Stomach smooth muscle (tissue), 2 donors: Measurements from ENCODE around the gene MUC2.

Experiments used
- H3K27ac ChIP-seq: one replicate; pipeline ENCODE4 v1.7.0; 2013; ENCODE audit warnings: mild to moderate bottlenecking, low read length, inconsistent platforms
- H3K27me3 ChIP-seq, 2 donors: one replicate each; pipeline ENCODE4 v1.7.0; 2013; ENCODE audit warnings: low read length in 2 of 2; ENCODE audit not compliant: insufficient read depth in 2 of 2, control insufficient read depth in 1 of 2
- H3K36me3 ChIP-seq, 2 donors: one replicate each; pipeline ENCODE4 v1.7.0; 2013; ENCODE audit warnings: low read length in 2 of 2; ENCODE audit not compliant: control insufficient read depth in 2 of 2, insufficient read depth in 2 of 2
- H3K4me1 ChIP-seq: one replicate; pipeline ENCODE4 v1.7.0; 2013; ENCODE audit warnings: low read length; ENCODE audit not compliant: control insufficient read depth, insufficient read depth
- H3K4me3 ChIP-seq, 2 donors: one replicate each; pipeline ENCODE4 v1.7.0; 2013; ENCODE audit warnings: low read length in 2 of 2
- H3K9ac ChIP-seq, 2 donors: one replicate each; pipeline ENCODE4 v1.7.0; 2013; ENCODE audit warnings: low read length in 2 of 2, mild to moderate bottlenecking in 1 of 2
- H3K9me3 ChIP-seq, 2 donors: one replicate each; pipeline ENCODE4 v1.7.0; 2013; ENCODE audit warnings: low read length in 2 of 2; ENCODE audit not compliant: control insufficient read depth in 2 of 2
- donor health status: healthy.
- donor health status: Pancreatic carcinoma.

Gene MUC2

DNA sequence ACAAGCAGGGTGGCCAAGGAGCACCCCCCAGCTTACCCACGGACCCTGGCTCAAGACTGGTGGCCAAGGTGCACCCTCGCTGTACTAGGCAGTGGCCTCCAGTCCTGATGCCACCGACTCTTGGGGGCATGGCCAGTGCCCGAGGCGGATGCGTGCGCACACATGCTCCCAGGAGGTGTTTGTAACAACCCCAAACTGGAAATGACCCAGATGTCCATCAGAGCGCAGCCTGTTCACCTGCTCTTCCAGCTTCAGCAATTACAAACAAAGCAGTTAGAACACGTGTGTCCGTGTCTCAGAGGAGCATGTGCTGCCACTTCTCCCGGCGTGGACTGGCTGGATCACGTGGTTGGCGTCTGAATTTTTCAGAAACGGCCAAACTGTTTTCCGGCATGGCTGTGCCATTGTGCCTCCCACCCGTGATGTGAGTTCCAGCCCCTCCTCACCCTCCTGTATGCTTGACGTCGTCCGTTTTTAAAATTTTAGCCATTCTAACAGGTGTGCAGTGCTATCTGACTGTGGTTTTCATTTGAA lies 31.0 kb upstream of the MUC2 start:
- Histone ChIP-seq H3K4me3 (no peak overlapping the region), H3K9ac (no peak overlapping the region), H3K36me3 (no peaks in the 10 kb centered on the region), H3K9me3 (no peaks in the 10 kb centered on the region), H3K27me3 (peaks cover 18 to 19% of the 10 kb centered on the region in 2 donors), H3K27ac (no peak overlapping the region), H3K4me1 (no peaks in the 10 kb centered on the region)

DNA sequence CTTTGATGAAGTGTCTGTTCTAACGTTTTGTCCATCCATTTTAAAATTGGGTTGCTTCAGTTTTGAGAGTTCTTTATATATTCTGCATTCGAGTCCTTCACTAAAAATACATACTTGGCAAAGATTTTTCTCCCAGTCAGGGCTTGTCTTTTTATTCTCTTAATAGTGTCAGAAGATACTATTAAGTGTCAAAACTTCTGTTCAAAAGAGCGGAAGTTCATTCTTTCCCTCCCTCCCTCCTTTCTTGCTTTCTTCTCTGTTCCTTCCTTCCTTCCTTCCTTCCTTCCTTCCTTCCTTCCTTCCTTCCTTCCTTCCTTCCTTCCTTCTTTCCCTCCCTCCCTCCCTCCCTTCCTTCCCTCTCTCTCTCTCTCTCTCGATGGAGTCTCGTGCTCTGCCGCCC lies 30.5 kb upstream of the MUC2 start:
- no peaks in the 10 kb centered on the region for H3K36me3 ChIP-seq
- no peak overlapping the region for H3K27ac ChIP-seq
- peaks cover 18 to 19% of the 10 kb centered on the region in 2 donors for H3K27me3 ChIP-seq
- H3K4me1 ChIP-seq: no peaks in the 10 kb centered on the region
- H3K9ac ChIP-seq: no peak overlapping the region
- no peaks in the 10 kb centered on the region for H3K9me3 ChIP-seq
- no peak overlapping the region for H3K4me3 ChIP-seq

DNA sequence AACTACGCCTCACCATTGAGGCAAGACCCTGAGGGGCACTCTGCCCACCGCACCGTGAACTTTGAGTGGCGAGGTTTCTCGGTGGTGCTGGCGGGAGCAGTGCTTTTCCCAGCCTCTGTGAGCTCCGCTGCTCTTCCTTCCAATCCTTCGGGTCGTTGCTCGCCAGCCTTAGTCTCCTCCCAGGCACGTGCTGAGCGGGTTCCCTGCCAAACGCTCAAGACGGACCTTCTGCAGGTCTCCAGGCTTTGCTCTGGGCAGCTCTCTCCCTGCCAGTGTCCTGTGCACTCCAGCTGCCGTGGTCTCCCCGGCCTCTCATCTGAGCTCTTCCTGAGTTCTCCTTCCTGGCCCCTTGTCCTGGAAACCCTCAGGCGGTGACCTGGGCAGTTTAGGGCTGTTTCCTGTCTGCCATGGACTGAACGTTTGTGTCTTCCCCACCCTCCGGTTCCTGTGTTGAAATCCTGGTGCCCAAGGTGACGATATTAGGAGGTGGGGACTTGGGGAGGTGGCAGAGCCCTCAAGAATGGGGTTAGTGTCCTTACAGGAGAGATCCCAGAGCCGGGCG lies 27.0 kb upstream of the MUC2 start:
- no peaks in the 10 kb centered on the region for H3K4me1 ChIP-seq
- no peak overlapping the region for H3K9ac ChIP-seq
- H3K9me3 ChIP-seq: no peaks in the 10 kb centered on the region
- peaks cover 15 to 25% of the 10 kb centered on the region in 2 donors for H3K27me3 ChIP-seq
- no peak overlapping the region for H3K4me3 ChIP-seq
- H3K36me3 ChIP-seq: no peaks in the 10 kb centered on the region
- H3K27ac ChIP-seq: no peak overlapping the region

DNA sequence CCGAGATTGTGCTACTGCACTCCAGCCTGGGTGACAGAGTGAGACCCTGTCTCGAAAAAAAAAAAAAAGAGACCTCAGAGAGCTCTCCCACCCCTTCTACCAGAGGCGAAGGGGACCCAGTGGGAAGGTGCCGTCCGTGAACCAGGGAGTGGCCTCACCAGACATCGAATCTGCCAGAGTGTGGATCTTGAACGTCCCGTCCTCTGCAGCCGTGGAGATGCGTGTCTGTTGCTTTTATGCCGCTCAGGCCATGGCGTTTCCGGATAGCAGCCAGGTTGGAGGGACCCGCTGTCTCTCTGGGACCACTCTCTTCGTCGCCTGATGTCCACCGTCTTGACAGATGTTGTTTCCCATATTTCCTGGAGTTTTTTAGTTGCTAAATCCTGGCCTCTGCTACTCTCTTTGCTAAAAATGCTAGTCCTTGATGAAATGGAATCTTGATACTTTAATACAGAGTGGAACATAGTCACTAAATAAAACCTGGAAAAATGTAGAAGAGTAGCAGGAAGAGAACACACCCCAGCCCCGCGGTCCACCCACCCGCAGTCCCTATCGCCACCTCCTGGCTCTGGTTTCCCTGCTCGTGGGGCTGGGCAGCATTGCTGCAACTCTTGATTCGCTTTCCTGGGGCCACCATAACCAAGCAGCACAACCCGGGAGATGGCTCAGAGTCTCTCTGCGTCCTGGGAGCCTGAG lies 26.2 kb upstream of the MUC2 start:
- Histone ChIP-seq H3K27ac (no peak overlapping the region), H3K36me3 (no peaks in the 10 kb centered on the region), H3K4me1 (no peaks in the 10 kb centered on the region), H3K27me3 (peaks cover 21 to 28% of the 10 kb centered on the region in 2 donors), H3K9me3 (no peaks in the 10 kb centered on the region), H3K4me3 (no peak overlapping the region), H3K9ac (no peak overlapping the region)

DNA sequence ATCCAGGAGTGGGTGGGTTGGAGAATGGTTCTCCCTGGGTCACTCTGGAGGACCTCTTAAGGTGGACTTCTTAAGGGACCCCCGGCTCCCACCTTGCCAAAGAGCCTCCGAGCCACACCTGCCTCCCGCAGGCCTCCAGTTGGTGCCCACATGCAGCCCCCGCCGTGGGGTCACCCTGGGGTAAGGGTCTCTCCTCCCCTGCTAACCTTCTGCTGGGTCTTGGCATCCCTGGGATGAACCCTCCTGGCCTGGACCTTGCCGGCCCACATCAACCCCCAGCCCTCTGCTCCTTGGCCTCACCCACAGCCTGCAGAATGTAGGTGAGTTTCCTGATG lies 25.6 kb upstream of the MUC2 start:
- Histone ChIP-seq H3K9me3 (no peaks in the 10 kb centered on the region), H3K27me3 (peaks cover 24 to 30% of the 10 kb centered on the region in 2 donors), H3K4me1 (no peaks in the 10 kb centered on the region), H3K4me3 (no peak overlapping the region), H3K9ac (no peak overlapping the region), H3K36me3 (no peaks in the 10 kb centered on the region), H3K27ac (no peak overlapping the region)

DNA sequence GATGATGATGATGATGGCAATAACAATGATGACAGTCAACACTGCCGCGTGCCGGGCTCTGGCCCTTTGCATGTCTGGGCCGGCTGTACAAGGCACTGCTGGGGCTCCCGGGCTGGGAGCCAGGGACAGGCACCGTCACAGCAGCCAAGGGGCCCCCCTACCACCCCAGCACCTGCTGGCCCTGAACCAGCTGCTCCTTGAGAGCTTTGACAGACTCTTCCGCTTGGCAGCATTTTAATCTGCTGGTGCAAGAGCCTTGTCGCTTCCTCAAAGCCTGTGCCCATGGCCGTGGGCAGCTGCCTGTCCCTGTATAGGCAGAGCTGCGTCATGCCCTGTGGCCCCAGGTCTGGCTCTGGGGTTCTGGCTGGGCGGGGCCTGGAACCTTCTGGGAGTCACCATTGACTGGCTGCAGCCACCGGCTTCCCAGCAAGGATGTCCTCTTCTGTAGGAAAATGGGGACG lies 25.2 kb upstream of the MUC2 start:
- H3K9me3 ChIP-seq: no peaks in the 10 kb centered on the region
- no peaks in the 10 kb centered on the region for H3K36me3 ChIP-seq
- no peak overlapping the region for H3K4me3 ChIP-seq
- no peak overlapping the region for H3K9ac ChIP-seq
- H3K27me3 ChIP-seq: peaks cover 26 to 30% of the 10 kb centered on the region in 2 donors
- H3K27ac ChIP-seq: no peak overlapping the region
- no peaks in the 10 kb centered on the region for H3K4me1 ChIP-seq

DNA sequence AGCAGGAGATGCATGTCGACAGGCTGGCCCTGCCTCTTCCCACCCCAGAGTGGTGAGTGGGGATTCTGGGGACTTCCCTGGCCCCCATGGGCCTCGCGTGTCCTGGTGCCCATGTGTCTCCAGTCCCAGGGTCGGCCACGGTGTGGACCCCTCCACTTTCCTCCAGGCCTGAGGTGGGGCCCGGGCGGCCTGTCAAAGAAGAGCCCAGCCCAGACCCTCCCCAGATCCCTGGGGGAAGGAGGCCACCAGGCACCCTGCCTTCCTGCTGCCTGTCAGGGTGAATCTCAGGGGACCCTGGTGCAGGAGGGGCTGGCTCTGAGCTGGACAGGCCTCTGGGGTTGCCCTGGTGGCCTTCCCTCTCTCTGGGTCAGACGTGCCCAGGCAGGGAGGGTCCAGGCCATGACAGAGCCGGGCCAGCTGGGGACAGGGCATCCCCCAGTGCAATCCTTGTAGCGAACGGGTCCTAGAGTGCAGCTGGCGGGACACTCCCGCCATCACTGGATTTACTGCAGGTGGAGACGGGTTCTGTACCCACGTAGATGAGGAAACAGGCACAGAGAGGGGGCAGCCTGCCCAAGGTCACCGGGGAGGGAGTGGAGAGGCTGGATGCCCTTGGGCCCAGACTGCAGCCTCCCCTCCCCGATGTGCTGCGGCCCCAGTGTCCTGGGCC lies 24.6 kb upstream of the MUC2 start:
- Histone ChIP-seq H3K27me3 (peaks cover 26 to 30% of the 10 kb centered on the region in 2 donors), H3K27ac (no peak overlapping the region), H3K9ac (no peak overlapping the region), H3K4me1 (no peaks in the 10 kb centered on the region), H3K4me3 (no peak overlapping the region), H3K36me3 (no peaks in the 10 kb centered on the region), H3K9me3 (no peaks in the 10 kb centered on the region)

DNA sequence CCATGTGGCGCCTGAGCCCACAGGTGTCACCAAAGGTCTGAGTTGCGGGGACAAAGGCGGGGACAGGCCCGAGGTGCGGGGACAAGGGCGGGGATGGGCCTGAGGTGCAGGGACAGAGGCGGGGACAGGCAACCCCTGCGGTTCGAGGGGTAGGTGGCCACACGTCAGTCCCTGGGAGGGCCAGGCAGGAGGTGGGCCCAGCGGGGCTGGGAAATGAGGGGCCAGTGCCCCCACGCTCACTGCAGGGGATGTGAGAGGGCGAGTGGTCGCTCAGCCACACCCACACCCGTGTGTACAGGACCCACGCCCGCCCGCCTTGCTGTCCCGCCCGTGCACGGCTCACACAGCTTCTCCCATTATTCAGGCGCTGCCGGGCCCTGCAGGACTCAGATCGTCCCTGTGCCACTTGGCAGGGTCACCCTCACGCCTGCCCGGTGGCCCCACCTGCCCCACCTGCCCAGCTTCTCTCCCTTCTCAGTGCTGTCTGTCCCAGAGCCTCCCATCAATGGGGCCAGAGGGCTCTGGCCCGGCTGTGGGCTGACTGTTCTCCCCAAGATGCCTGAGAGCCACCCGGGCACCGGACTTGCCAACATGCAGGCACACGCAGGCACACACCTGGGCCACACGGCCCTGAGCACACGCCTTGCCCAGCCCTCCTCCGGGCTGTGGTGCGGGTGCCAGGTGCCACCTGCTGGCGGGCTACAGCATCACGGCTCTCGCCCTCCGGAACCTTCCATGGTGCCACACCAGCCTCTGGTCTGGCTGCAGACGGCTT lies 23.9 kb upstream of the MUC2 start:
- Histone ChIP-seq H3K27ac (no peak overlapping the region), H3K9ac (no peak overlapping the region), H3K4me3 (no peak overlapping the region), H3K9me3 (no peaks in the 10 kb centered on the region), H3K36me3 (no peaks in the 10 kb centered on the region), H3K4me1 (no peaks in the 10 kb centered on the region), H3K27me3 (peaks cover 26 to 28% of the 10 kb centered on the region in 2 donors)

DNA sequence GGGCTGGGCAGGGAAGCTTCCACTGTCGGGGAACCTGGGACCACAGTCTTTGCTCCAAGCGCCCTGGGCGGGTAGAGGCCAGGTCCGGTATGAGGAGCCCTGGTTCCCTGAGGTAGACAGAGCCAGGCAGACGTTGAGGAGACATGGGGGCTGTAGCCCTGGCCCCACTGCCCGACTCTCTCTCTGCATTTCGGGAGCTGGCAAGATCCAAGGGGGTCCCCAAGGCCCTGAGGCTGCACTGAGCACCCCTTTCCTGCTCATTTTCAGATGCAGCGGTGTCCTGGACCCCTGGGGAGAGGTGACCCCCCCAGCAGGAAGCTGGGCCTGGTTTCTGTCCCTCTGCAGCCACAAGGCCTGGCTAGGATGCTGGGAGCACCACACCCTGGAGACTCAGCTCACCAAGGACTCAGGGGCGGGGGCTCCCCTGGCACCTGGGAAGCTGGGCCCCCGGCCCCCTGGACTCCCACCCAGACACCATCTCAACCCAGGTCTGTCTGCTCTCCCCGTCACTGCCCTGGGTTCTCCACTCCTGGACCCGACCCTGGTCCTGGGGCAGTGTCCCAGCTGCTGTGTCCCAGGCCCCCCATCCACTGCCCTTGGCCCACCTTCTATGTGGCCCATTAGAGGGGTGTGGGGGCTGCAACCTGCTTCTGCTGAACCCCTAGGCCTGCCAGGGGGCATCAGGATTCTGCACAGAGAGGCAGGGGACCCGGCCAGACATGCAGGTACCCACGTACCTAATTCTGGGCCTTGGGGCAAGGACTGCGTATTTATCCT lies 23.1 kb upstream of the MUC2 start:
- Histone ChIP-seq H3K27me3 (peaks cover 28% of the 10 kb centered on the region in 2 donors), H3K4me1 (no peaks in the 10 kb centered on the region), H3K4me3 (no peak overlapping the region), H3K9me3 (no peaks in the 10 kb centered on the region), H3K36me3 (no peaks in the 10 kb centered on the region), H3K9ac (no peak overlapping the region), H3K27ac (no peak overlapping the region)
